Medulla oblongata (tissue), 1 donor: ENCODE data around the gene CD9.
"Not testable (repeated sequence)": the region's sequence is repeated elsewhere in the genome, so short reads cannot be mapped to it uniquely, and the experiment has no call there.

ENCODE experiments used
- DNase-seq: peaks from one replicate; pipeline ENCODE4 v3.0.0-alpha.2; 2015; ENCODE audit errors: extremely low spot score

The CD9 gene

GRCh38 chr12:6180268-6181051, 19.7 kb upstream of the CD9 start:
- no peak for DNase-seq

DNA sequence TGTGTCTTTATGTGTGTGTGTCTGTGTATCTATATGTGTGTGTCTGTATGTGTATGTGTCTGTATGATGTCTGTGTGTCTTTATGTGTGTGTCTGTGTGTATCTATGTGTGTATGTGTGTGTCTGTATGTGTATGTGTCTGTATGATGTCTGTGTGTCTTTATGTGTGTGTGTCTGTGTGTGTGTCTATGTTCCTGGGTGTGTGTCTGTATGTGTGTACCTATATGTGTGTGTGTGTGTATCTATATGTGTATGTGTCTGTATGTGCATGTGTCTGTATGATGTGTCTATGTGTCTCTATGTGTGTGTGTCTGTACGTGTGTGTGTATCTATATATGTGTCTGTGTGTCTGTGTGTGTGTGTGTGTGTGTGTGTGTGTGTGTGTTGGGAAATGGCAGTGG, 19.0 kb upstream of the CD9 start:
- DNase-seq = no peak

- DNase-seq = no peak
Observed at GRCh38 chr12:6181583-6182278, 18.5 kb upstream of the CD9 start.

DNA sequence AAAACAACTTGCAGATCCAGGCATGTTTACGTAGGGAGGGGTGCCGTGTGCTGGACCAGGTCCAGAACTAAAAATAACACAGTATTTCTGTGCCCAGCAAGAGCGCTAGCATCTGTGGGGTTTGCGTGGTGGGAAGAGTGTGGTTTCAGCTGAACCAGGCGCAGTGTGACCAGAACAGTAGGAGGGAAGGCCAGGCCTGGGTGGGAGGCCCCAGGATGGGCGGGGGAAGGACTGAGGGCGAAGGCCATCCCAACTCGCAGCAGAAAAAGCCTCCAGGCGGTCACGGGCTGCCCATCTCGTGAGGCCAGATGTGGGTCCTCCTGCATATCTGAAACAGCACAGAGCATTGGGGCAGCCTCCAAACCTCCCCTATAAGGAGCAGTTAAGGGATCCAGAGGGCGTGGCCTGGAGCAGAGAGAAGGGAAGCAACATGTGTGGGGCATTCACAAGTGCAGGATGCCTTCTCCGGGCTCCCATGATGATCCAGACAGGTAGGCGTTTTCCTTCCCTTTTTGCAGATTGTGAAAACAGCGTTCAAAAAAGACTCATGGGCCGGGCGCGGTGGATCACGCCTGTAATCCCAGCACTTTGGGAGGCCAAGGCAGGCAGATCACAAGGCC, 17.8 kb upstream of the CD9 start:
- DNase-seq = no peak

- DNase-seq = no peak
Observed at GRCh38 chr12:6183689-6184428, 16.3 kb upstream of the CD9 start.

GRCh38 chr12:6185961-6186827, 14.0 kb upstream of the CD9 start:
- no peak for DNase-seq

DNA sequence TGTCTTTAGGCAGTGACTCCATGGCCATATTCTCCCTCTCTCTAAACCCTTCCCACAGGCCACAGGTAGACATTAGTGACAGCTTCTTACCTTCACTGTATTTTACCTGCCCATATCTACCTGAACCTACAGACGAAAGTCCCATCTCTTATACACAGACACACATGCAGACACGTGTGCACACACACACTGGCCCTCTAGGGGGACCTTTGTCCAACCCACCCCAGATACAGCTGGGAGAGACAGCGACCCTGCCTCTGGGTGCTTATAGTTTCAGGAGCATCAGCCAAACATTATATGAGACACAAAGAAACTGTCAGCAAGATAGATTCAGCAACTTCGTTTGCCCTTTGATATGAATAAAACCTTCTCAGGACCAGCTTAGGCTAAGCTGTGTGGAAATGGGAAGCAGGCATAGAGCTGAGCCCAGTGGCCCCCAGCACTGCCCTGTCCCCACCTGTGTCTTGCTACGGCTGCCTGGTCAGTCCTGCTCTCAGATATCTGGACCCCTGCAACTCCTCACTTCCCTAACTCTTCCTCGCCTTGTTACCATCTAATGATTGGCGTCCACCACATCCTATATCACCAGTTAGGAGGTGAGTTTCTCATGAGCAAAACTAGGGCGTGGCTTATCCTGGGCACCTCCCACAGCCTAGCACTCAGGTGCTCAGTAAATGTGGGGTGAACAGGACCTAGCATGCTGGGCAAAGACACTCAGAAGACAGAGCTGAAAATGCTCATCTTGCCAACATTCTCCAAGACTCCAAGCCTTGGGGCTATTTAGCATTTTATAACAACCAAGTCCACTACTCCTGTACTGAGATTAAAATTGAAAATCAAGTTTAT, 12.0 kb upstream of the CD9 start:
- no peak for DNase-seq

DNA sequence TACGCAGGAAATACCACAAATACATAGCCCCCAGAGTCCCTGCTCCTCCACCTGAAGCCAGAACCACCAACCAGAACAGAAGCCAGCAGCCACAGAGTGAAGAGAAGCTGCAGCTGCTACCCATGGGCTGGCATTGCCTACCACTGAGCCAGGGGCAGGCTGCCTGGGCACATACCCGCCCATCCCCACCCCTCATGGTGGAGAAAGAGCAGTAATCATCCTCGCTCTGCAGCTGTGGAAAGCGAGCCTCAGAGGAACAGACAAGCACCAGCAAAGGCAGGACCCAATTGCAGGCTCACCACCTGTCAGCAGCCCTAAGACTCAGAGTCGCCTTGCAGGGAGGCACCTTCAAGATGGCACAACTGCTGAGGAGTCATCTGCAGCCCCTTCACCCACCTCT, 11.2 kb upstream of the CD9 start:
- no peak for DNase-seq

DNA sequence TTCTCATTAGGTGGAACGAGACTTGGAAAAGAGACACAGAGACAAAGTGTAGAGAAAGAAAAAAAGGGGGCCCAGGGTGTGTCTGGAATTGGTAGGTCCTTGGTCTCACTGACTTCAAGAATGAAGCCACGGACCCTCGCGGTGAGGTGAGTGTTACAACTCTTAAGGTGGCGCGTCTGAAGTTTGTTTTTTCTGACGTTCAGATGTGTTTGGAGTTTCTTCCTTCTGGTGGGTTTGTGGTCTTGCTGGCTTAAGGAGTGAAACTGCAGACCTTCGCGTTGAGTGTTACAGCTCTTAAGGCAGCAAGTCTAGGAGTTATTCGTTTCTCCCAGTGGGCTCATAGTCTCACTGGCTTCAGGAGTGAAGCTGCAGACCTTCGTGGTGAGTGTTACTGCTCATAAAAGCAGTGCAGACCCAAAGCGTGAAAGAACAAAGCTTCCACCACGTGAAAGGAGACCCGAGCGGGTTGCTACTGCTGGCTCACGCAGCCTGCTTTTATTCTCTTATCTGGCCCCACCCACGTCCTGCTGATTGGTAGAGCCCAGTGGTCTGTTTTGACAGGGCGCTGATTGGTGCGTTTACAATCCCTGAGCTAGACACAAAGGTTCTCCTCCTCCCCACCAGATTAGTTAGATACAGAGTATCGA, 10.1 kb upstream of the CD9 start:
- not testable (repeated sequence) for DNase-seq

DNA sequence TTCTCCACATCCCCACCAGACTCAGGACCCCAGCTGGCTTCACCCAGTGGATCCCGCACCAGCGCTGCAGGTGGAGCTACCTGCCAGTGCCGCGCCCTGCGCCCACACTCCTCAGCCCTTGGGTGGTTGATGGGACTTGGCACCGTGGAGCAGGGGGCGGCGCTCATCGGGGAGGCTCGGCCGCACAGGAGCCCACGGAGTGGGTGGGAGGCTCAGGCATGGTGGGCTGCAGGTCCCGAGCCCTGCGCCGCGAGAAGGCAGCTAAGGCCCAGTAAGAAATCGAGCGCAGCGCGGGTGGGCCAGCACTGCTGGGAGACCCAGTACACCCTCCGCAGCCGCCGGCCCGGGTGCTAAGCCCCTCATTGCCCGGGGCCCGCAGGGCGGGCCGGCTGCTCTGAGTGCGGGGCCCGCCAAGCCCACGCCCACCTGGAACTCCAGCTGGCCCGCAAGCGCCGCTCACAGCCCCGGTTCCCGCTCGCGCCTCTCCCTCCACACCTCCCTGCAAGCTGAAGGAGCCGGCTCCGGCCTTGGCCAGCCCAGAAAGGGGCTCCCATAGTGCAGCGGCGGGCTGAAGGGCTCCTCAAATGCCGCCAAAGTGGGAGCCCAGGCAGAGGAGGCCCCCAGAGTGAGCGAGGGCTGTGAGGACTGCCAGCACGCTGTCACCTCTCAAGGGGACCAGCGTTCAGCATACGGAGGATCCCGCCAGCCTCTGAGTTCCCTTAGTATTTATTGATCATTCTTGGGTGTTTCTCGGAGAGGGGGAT, 9.3 kb upstream of the CD9 start:
- DNase-seq = not testable (repeated sequence)

DNA sequence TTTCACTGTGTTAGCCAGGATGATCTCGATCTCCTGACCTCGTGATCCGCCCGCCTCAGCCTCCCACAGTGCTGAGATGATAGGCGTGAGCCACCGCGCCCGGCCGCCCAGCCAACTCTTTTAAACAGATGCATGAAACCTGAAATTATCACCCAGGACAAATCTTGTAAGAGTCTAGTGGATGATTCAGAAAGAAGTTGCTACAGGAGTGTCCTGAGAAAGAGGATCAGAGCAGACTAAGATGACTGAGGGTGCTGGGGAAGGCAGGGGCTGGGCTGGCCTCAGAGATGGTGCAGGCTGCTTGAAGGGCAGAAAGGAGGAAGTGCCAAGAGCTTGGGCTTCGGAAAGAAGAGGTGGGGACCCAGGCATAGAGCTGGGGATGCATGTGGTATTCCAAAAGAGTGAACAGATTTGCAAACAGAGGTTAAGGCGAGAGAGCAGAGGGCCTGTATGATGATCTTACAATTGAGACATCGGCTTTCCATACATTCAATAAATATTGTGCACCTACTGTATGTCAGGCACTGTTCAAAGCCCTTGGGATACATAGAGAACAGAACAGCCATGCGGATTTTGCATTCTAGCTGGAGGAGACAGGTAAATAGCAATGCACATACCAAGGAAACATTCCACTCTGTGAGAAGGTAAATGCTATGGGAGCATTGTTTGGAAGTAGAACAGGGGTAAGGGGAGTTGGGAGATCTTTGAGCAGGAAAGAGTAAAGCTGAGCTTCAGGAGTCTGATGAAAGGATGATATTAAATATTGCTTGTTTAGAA, 7.4 kb upstream of the CD9 start:
- no peak for DNase-seq

GRCh38 chr12:6193853-6194815, 6.1 kb upstream of the CD9 start:
- no peak for DNase-seq

- peak; percentile 94 for DNase-seq
Observed at GRCh38 chr12:6195665-6196535, 4.3 kb upstream of the CD9 start.

DNA sequence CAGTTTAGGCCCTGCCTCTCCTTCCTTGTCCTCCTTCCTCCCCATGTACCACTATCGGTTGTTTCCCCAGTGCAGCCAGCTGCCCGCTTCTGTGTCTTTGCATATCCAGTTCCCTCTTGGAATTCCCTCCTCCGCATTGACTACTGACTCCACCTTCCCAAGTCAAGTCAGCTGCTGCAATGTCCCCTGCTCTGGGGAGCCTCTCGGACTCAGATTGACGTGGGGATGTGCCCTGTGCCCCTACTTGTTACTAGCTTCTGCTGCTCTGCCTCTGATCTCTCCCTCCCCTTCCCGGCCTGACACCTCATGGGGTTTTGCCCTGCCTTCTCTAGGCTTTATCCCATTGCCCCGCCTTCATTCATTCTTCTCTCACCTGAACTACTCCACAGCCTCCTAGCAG, 2.1 kb upstream of the CD9 start:
- no peak for DNase-seq

GRCh38 chr12:6198556-6198955, 1.6 kb upstream of the CD9 start:
- no peak for DNase-seq

- DNase-seq = no peak
Observed at GRCh38 chr12:6198985-6199530, 1.1 kb upstream of the CD9 start.
